ENCODE results near the gene PRKAG2.

DNA sequence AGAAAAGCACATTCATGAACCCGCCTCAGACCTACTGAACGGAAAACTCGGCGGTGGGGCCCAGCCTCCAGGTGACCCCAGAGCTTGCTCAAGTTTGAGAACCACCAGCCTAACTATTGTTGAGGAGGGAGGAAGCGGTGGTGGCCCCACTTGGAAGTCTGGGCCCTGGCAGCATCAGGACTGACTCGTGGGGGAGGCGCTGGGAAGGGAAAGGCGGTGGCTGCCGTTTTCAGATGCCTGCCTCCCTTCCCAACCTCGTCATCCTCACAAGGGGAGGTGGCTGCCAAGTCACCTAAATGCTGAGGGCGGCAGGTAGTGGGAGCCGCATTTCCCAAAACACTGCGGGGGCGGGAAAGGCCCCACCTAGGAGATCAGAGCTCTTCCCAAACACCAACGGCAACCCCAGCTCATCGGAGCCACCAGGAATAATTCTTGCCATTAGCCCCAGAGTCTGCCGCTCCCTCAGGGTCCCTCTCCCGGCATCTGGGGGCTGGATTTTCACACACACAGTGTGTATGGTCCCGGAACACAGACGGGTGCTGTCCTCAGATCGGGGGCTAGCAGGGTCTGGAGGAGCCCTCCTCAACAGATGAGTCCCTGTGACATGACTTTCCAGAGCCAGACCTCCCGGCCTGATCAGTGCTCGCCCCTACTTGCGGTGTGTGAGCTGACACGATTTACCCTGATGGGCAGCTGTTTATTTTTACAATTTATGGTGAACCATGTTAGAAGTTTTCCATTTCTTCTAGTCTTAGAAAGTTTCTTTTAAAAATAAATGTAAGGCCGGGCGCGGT lies 31.3 kb downstream of the PRKAG2 start:
- no peak for TF ChIP-seq EZH2 (IDR thresholded peaks at IDR 0.05; ENCODE audit: borderline replicate concordance, low read length)
- TF ChIP-seq, protein P1, sequence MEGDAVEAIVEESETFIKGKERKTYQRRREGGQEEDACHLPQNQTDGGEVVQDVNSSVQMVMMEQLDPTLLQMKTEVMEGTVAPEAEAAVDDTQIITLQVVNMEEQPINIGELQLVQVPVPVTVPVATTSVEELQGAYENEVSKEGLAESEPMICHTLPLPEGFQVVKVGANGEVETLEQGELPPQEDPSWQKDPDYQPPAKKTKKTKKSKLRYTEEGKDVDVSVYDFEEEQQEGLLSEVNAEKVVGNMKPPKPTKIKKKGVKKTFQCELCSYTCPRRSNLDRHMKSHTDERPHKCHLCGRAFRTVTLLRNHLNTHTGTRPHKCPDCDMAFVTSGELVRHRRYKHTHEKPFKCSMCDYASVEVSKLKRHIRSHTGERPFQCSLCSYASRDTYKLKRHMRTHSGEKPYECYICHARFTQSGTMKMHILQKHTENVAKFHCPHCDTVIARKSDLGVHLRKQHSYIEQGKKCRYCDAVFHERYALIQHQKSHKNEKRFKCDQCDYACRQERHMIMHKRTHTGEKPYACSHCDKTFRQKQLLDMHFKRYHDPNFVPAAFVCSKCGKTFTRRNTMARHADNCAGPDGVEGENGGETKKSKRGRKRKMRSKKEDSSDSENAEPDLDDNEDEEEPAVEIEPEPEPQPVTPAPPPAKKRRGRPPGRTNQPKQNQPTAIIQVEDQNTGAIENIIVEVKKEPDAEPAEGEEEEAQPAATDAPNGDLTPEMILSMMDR (IDR thresholded peaks at IDR 0.05; ENCODE audit: low read length) = no peak

All from OCI-LY1 (cell line).